H9 (cell line): ENCODE measurements around the gene RPS19BP1. TPM values are rescaled to one million over a fixed set of nuclear protein-coding genes. Genes with fewer than 3 reads are reported as not detected.

Experiments
- DNase-seq: peaks from one replicate; pipeline ENCODE4 v3.0.0-alpha.2; 2017
- H2AFZ ChIP-seq: one replicate; pipeline ENCODE4 v1.6.1; 2013; ENCODE audit warnings: mild to moderate bottlenecking, low read length, control low read depth, moderate library complexity
- H2AK5ac ChIP-seq: 2 replicates; pipeline ENCODE4 v1.6.1; 2013; ENCODE audit warnings: low read length, control low read depth, mixed read lengths; ENCODE audit not compliant: insufficient read length
- H2BK120ac ChIP-seq: one replicate; pipeline ENCODE4 v1.6.1; 2013; ENCODE audit warnings: low read depth, mild to moderate bottlenecking, low read length, control low read depth, inconsistent platforms; ENCODE audit not compliant: poor library complexity, severe bottlenecking
- H2BK12ac ChIP-seq: 2 replicates; pipeline ENCODE4 v1.6.1; 2013; ENCODE audit warnings: low read length, control low read depth, mixed read lengths, low read depth; ENCODE audit not compliant: insufficient read length
- H2BK15ac ChIP-seq: 2 replicates; pipeline ENCODE4 v1.6.1; 2013; ENCODE audit warnings: low read depth, low read length, control low read depth
- H2BK20ac ChIP-seq: one replicate; pipeline ENCODE4 v1.6.1; 2013; ENCODE audit warnings: low read depth, mild to moderate bottlenecking, low read length, control low read depth, inconsistent platforms; ENCODE audit not compliant: poor library complexity, severe bottlenecking
- H2BK5ac ChIP-seq: 2 replicates; pipeline ENCODE4 v1.6.1; 2013; ENCODE audit warnings: low read length, control low read depth, mixed read lengths; ENCODE audit not compliant: insufficient read length
- H3K14ac ChIP-seq: 2 replicates; pipeline ENCODE4 v1.6.1; 2013; ENCODE audit warnings: low read length, control low read depth; ENCODE audit not compliant: insufficient read depth
- H3K18ac ChIP-seq: 2 replicates; pipeline ENCODE4 v1.6.1; 2013; ENCODE audit warnings: low read depth, mild to moderate bottlenecking, mixed read lengths, low read length, control low read depth; ENCODE audit not compliant: insufficient read length
- H3K23ac ChIP-seq: 2 replicates; pipeline ENCODE4 v1.6.1; 2013; ENCODE audit warnings: low read length, control low read depth, mixed read lengths, low read depth; ENCODE audit not compliant: insufficient read length
- H3K23me2 ChIP-seq: 2 replicates; pipeline ENCODE4 v1.6.1; 2013; ENCODE audit warnings: low read depth, mild to moderate bottlenecking, mixed read lengths, low read length, control low read depth; ENCODE audit not compliant: insufficient read length, poor library complexity, severe bottlenecking
- H3K27ac ChIP-seq: 2 replicates; pipeline ENCODE4 v1.5.1; 2013; ENCODE audit warnings: low read length, control low read depth, mixed read lengths, low read depth; ENCODE audit not compliant: insufficient read length
- H3K27me3 ChIP-seq: 2 replicates; pipeline ENCODE4 v1.6.1; 2013; ENCODE audit warnings: low read length, control low read depth, inconsistent platforms; ENCODE audit not compliant: insufficient read depth
- H3K4ac ChIP-seq: 2 replicates; pipeline ENCODE4 v1.6.1; 2013; ENCODE audit warnings: low read depth, mild to moderate bottlenecking, control low read depth, inconsistent platforms, low read length, moderate library complexity
- H3K4me1 ChIP-seq: 2 replicates; pipeline ENCODE4 v1.6.1; 2013; ENCODE audit warnings: low read length, control low read depth, inconsistent platforms; ENCODE audit not compliant: insufficient read depth
- H3K4me2 ChIP-seq: 2 replicates; pipeline ENCODE4 v1.6.1; 2013; ENCODE audit warnings: low read length, control low read depth, mixed read lengths; ENCODE audit not compliant: insufficient read length, insufficient read depth
- H3K56ac ChIP-seq: 2 replicates; pipeline ENCODE4 v1.6.1; 2013; ENCODE audit warnings: low read depth, mild to moderate bottlenecking, mixed read lengths, low read length, control low read depth; ENCODE audit not compliant: insufficient read length
- H3K79me1 ChIP-seq: 2 replicates; pipeline ENCODE4 v1.6.1; 2013; ENCODE audit warnings: low read depth, mild to moderate bottlenecking, moderate library complexity, low read length, control low read depth, inconsistent platforms; ENCODE audit not compliant: insufficient read depth, poor library complexity, severe bottlenecking
- H3K79me2 ChIP-seq: 2 replicates; pipeline ENCODE4 v1.6.1; 2013; ENCODE audit warnings: low read length, control low read depth, inconsistent platforms; ENCODE audit not compliant: insufficient read depth
- H3K9ac ChIP-seq: 2 replicates; pipeline ENCODE4 v1.6.1; 2013; ENCODE audit warnings: low read length, control low read depth, mixed read lengths; ENCODE audit not compliant: insufficient read length; ENCODE audit errors: extremely low read depth
- H3K9me3 ChIP-seq: one replicate; pipeline ENCODE4 v1.6.1; 2013; ENCODE audit warnings: low read depth, low read length, inconsistent platforms; ENCODE audit not compliant: control insufficient read depth
- H3T11ph ChIP-seq: one replicate; pipeline ENCODE4 v1.6.1; 2013; ENCODE audit warnings: mild to moderate bottlenecking, low read length, control low read depth, inconsistent platforms
- H4K20me1 ChIP-seq: one replicate; pipeline ENCODE4 v1.6.1; 2013; ENCODE audit not compliant: control insufficient read depth, insufficient read length, insufficient read depth
- H4K5ac ChIP-seq: 2 replicates; pipeline ENCODE4 v1.6.1; 2013; ENCODE audit warnings: low read depth, mild to moderate bottlenecking, mixed read lengths, low read length, control low read depth; ENCODE audit not compliant: insufficient read length
- H4K8ac ChIP-seq: replicated peaks from 2 replicates; pipeline ENCODE4 v1.6.1; 2013; ENCODE audit warnings: low read length, control low read depth, mixed read lengths, low read depth; ENCODE audit not compliant: insufficient read length
- H4K91ac ChIP-seq: 2 replicates; pipeline ENCODE4 v1.6.1; 2013; ENCODE audit warnings: low read depth, mild to moderate bottlenecking, moderate library complexity, mixed read lengths, low read length, control low read depth; ENCODE audit not compliant: insufficient read length
- H3K27ac Mint-ChIP-seq, 3 experiments: 2 replicates in 2 of 3; 3 replicates in 1 of 3; pipeline ENCODE4 v1.8.0; 2020 to 2021; ENCODE audit warnings: mixed read lengths in 3 of 3, mild to moderate bottlenecking in 1 of 3, moderate library complexity in 1 of 3
- H3K27me3 Mint-ChIP-seq: 2 replicates; pipeline ENCODE4 v1.8.0; 2021; ENCODE audit warnings: low read depth, mild to moderate bottlenecking, moderate library complexity, mixed read lengths
- H3K36me3 Mint-ChIP-seq, 3 experiments: 2 replicates in 2 of 3; 3 replicates in 1 of 3; pipeline ENCODE4 v1.8.0; 2020 to 2021; ENCODE audit warnings: low read depth in 3 of 3, mixed read lengths in 3 of 3; ENCODE audit not compliant: insufficient read depth in 1 of 3
- H3K4me1 Mint-ChIP-seq, 2 experiments: 2 replicates each; pipeline ENCODE4 v1.8.0; 2020; ENCODE audit warnings: mixed read lengths in 2 of 2
- H3K4me3 Mint-ChIP-seq, 2 experiments: 2 replicates in 1 of 2; 3 replicates in 1 of 2; pipeline ENCODE4 v1.8.0; 2020 to 2021; ENCODE audit warnings: mild to moderate bottlenecking in 2 of 2, mixed read lengths in 2 of 2, moderate library complexity in 1 of 2
- H3K9me3 Mint-ChIP-seq, 2 experiments: 2 replicates in 1 of 2; 3 replicates in 1 of 2; pipeline ENCODE4 v1.8.0; 2020; ENCODE audit warnings: mild to moderate bottlenecking in 2 of 2, mixed read lengths in 2 of 2, moderate library complexity in 1 of 2
- CTCF ChIP-seq: fragments of 200-600 bp; sonication (generic); conservative IDR thresholded peaks from 3 replicates; pipeline ENCODE4 v1.8.0; 2021; ENCODE audit warnings: antibody characterized with exemption, mild to moderate bottlenecking
- WGBS: extraction: QIAGEN DNeasy Blood & Tissue Kit; methylation state at CpG from one replicate; pipeline ENCODE4 v1.1.7; 2013; ENCODE audit warnings: missing lambda C conversion rate, low lambda C conversion rate, mixed read lengths; ENCODE audit not compliant: insufficient read length; ENCODE audit errors: extremely low coverage; 5-methylcytosine and 5-hydroxymethylcytosine counted together
- total RNA-seq: library from RNA; stranded (reverse); gene quantifications from 2 replicates; pipeline ENCODE4 v1.2.1, GENCODE V29; 2021

The RPS19BP1 gene
- total RNA-seq, 1 experiment from 2014 or later: 65.0 TPM

GRCh38 chr22:39526736-39527171, 5.8 kb downstream of the RPS19BP1 start:
- Histone ChIP-seq H2BK120ac (no peak overlapping the region), H2BK5ac (no peak overlapping the region), H3K4me2 (no peak overlapping the region), H2BK12ac (no peak overlapping the region), H3K27ac (no peak overlapping the region), H3K79me1 (no peaks in the 10 kb centered on the region), H3K27me3 (no peaks in the 10 kb centered on the region), H4K91ac (no peak overlapping the region), H3K18ac (no peak overlapping the region), H2AK5ac (no peak overlapping the region), H3K23me2 (peaks cover 2% of the 10 kb centered on the region), H2BK15ac (no peak overlapping the region), H3K56ac (no peak overlapping the region), H3K4me1 (peaks cover 3% of the 10 kb centered on the region; the same call in 1 of the 2 replicates), H2BK20ac (no peak overlapping the region), H3K79me2 (no peaks in the 10 kb centered on the region; the same call in 1 of the 2 replicates), H3K9ac (no peak overlapping the region), H3T11ph (no peak overlapping the region), H2AFZ (no peak overlapping the region), H3K9me3 (no peaks in the 10 kb centered on the region), H3K14ac (no peak overlapping the region), H4K5ac (no peak overlapping the region), H4K20me1 (peaks cover 4% of the 10 kb centered on the region), H4K8ac (no peak overlapping the region), H3K4ac (no peak overlapping the region), H3K23ac (no peak overlapping the region)
- no peak for TF ChIP-seq CTCF
- no peak overlapping the region for H3K27ac Mint-ChIP-seq
- H3K4me1 Mint-ChIP-seq: peaks cover 43 to 53% of the 10 kb centered on the region in 2 experiments
- H3K36me3 Mint-ChIP-seq: peaks cover 25 to 69% (median 63%) of the 10 kb centered on the region in 3 experiments
- no peaks in the 10 kb centered on the region; the same call in 1 of the 2 replicates for H3K27me3 Mint-ChIP-seq
- no peak overlapping the region for H3K4me3 Mint-ChIP-seq
- no CpG with 5 or more reads among the region's 4 CpGs for WGBS
- DNase-seq: no peak
- H3K9me3 Mint-ChIP-seq: no peaks in the 10 kb centered on the region; a peak in 1 of 5 replicates
